Panc1 (cell line): Measurements from ENCODE around the gene SWAP70.

Experiments
- CTCF ChIP-seq: fragments of 450-650 bp; IDR thresholded peaks from 2 replicates; pipeline ENCODE4 v1.5.1; 2017; ENCODE audit warnings: mild to moderate bottlenecking
- POLR2AphosphoS5 ChIP-seq: IDR thresholded peaks from 2 replicates; pipeline ENCODE4 v1.6.1; 2012; ENCODE audit warnings: mild to moderate bottlenecking, low read depth, low read length, moderate library complexity
- REST ChIP-seq, 2 experiments: IDR thresholded peaks; 2 replicates each; pipeline ENCODE4 v1.6.1; 2011 to 2012; ENCODE audit warnings: low read depth in 2 of 2, control low read depth in 1 of 2, low read length in 1 of 2, mild to moderate bottlenecking in 1 of 2, moderate library complexity in 1 of 2; ENCODE audit not compliant: insufficient read depth in 1 of 2
- SIN3A ChIP-seq: IDR thresholded peaks from 2 replicates; pipeline ENCODE4 v1.6.1; 2012; ENCODE audit warnings: low read depth, mild to moderate bottlenecking, low read length, moderate library complexity, borderline replicate concordance; ENCODE audit not compliant: insufficient read depth

GRCh38 chr11:9708544-9708943 is 44.7 kb downstream of the SWAP70 start:
- TF ChIP-seq CTCF (no peak), POLR2AphosphoS5 (no peak), REST (IDR thresholded peaks at IDR 0.05; ENCODE audit: insufficient read depth in 1 of 2, low read depth in 2 of 2, low read length in 1 of 2) (no peak), SIN3A (no peak)
